Endothelial cell of umbilical vein (primary cell): ENCODE data around the gene ARHGAP21. TPM values are rescaled to one million over a fixed set of nuclear protein-coding genes. Genes with fewer than 3 reads are reported as not detected.

ENCODE experiments used
- BruUV-seq: library from RNA; stranded (reverse); fragments of 400-500 nt; replicated peaks from 2 replicates; lab custom pipeline; 2021; lab: Mats Ljungman, UMichigan
- CTCF ChIA-PET: fragments of 300-600, 350-600 bp; sonication (Branson Sonifier 250); formaldehyde crosslinking; loops from one replicate; lab custom pipeline; 2021; ENCODE audit warnings: antibody characterized with exemption, inconsistent platforms; lab: Charles Lee
- POLR2A ChIA-PET: fragments of 300-600, 350-600 bp; sonication (Branson Sonifier 250); formaldehyde crosslinking; loops from one replicate; lab custom pipeline; 2021; ENCODE audit warnings: antibody characterized with exemption, inconsistent platforms; lab: Charles Lee
- DNase-seq: peaks from one replicate; pipeline ENCODE4 v3.0.0-alpha.2; 2011; ENCODE audit warnings: low read depth, low spot score
- FAIRE-seq: peaks from 2 replicates; lab custom pipeline; 2011; peaks lifted over from hg19 to GRCh38; lab: Jason Lieb, UNC
- H2AFZ ChIP-seq: 2 replicates; pipeline ENCODE4 v1.6.0; 2012; ENCODE audit warnings: low read depth, low read length, control low read depth, inconsistent platforms
- H3K27ac ChIP-seq: 2 replicates; pipeline ENCODE4 v1.5.1; 2011; ENCODE audit warnings: low read depth, mild to moderate bottlenecking, control low read depth, low read length, moderate library complexity; ENCODE audit not compliant: insufficient read depth
- H3K27me3 ChIP-seq, 2 experiments: 2 replicates each; pipeline versions ENCODE4 v1.6.0 to v1.6.1; 2011; ENCODE audit warnings: low read length in 2 of 2, mixed read lengths in 1 of 2; ENCODE audit not compliant: control insufficient read depth in 2 of 2, insufficient read depth in 2 of 2
- H3K36me3 ChIP-seq, 2 experiments: 2 replicates in 1 of 2; 3 replicates in 1 of 2; pipeline ENCODE4 v1.5.1; 2011; ENCODE audit warnings: low read length in 2 of 2, mild to moderate bottlenecking in 1 of 2, moderate library complexity in 1 of 2; ENCODE audit not compliant: control insufficient read depth in 2 of 2, insufficient read depth in 2 of 2; ENCODE audit errors: extremely low read depth in 1 of 2
- H3K4me1 ChIP-seq: 3 replicates; pipeline ENCODE4 v1.5.1; 2011; ENCODE audit warnings: mild to moderate bottlenecking, low read length; ENCODE audit not compliant: control insufficient read depth, insufficient read depth; ENCODE audit errors: extremely low read depth
- H3K4me2 ChIP-seq: 2 replicates; pipeline ENCODE4 v1.6.1; 2011; ENCODE audit warnings: low read length, control low read depth, mixed read lengths; ENCODE audit not compliant: insufficient read depth
- H3K4me3 ChIP-seq, 3 experiments: fragments of 200-600 bp in 1 of 3; sonication (generic), shearing (Covaris generic) in 1 of 3; replicated peaks in 1 of 3; 2 replicates each; pipeline ENCODE4 v1.5.1; 2011 to 2016; ENCODE audit warnings: control low read depth in 3 of 3, low read length in 3 of 3, mild to moderate bottlenecking in 2 of 3, inconsistent platforms in 1 of 3, low read depth in 1 of 3, moderate library complexity in 1 of 3; ENCODE audit not compliant: insufficient read depth in 1 of 3
- H3K79me2 ChIP-seq: 2 replicates; pipeline ENCODE4 v1.6.0; 2012; ENCODE audit warnings: low read length, inconsistent platforms; ENCODE audit not compliant: control insufficient read depth, insufficient read depth
- H3K9ac ChIP-seq: replicated peaks from 2 replicates; pipeline ENCODE3; 2011; ENCODE audit warnings: low read length, control low read depth; ENCODE audit not compliant: insufficient read depth; ENCODE audit errors: extremely low read depth
- H3K9me1 ChIP-seq: replicated peaks from 3 replicates; pipeline ENCODE4 v1.6.0; 2011; ENCODE audit warnings: mild to moderate bottlenecking, low read length; ENCODE audit not compliant: control insufficient read depth, insufficient read depth; ENCODE audit errors: extremely low read depth
- H3K9me3 ChIP-seq: replicated peaks from 2 replicates; pipeline ENCODE4 v1.5.1; 2012; ENCODE audit warnings: low read length, inconsistent platforms; ENCODE audit not compliant: control insufficient read depth, insufficient read depth
- H4K20me1 ChIP-seq: replicated peaks from 2 replicates; pipeline ENCODE3; 2011; ENCODE audit warnings: mild to moderate bottlenecking, low read length; ENCODE audit not compliant: control insufficient read depth, insufficient read depth; ENCODE audit errors: extremely low read depth
- EZH2 ChIP-seq: IDR thresholded peaks from 2 replicates; pipeline ENCODE4 v1.6.1; 2012; ENCODE audit warnings: borderline replicate concordance, low read depth, mild to moderate bottlenecking, moderate library complexity, low read length, inconsistent platforms; ENCODE audit not compliant: severe bottlenecking
- FOS ChIP-seq: IDR thresholded peaks from 2 replicates; pipeline ENCODE4 v1.6.1; 2011; ENCODE audit warnings: mild to moderate bottlenecking, low read length, moderate library complexity, borderline replicate concordance; ENCODE audit not compliant: insufficient read depth
- JUN ChIP-seq: IDR thresholded peaks from 2 replicates; pipeline ENCODE4 v1.6.1; 2011; ENCODE audit warnings: borderline replicate concordance, low read depth; ENCODE audit not compliant: insufficient read length, insufficient read depth
- POLR2A ChIP-seq: IDR thresholded peaks from 2 replicates; pipeline ENCODE4 v1.6.1; 2012; ENCODE audit warnings: low read depth, mild to moderate bottlenecking, control low read depth, low read length
- dilution Hi-C: fragments of 300-500 bp; cut with MboI; formaldehyde crosslinking; loops from one replicate; pipeline ENCODE4 v1.15.0; 2019; ENCODE audit warnings: low sequenced_read_pairs; ENCODE audit not compliant: extremely low pct_ligation_motif_present
- intact Hi-C: fragments of 100-400 bp; cut with micrococcal nuclease; formaldehyde crosslinking; loops from one replicate; pipeline ENCODE4 v1.10.0; 2022
- polyA plus RNA-seq, 4 experiments: library from polyadenylated mRNA; depleted of rRNA in 3 of 4; stranded (reverse) in 3 of 4; unstranded in 1 of 4; fragments of >200 nt; gene quantifications; 2 replicates each; pipeline versions ENCODE4 v1.2.1 to v1.2.3, GENCODE V29; 2011 to 2012; ENCODE audit warnings: missing spikeins in 1 of 4
- total RNA-seq: library from RNA; stranded (reverse); gene quantifications from 2 replicates; pipeline ENCODE4 v1.2.3, GENCODE V29; 2021

The ARHGAP21 gene
- total and polyA plus RNA-seq, 2 donors (not counting 3 experiments of a cell fraction or from before 2014, with no cell fraction given): 29.5 to 97.8 TPM

GRCh38 chr10:24651923-24652322, 71.8 kb downstream of the ARHGAP21 start:
- no peak for TF ChIP-seq POLR2A
- dilution Hi-C loops: no loop called here
- Histone ChIP-seq H4K20me1 (no peaks in the 10 kb centered on the region), H3K9ac (no peak overlapping the region), H3K4me2 (no peak overlapping the region), H3K79me2 (peaks cover 21% of the 10 kb centered on the region), H3K36me3 (peaks cover 0 to 4% of the 10 kb centered on the region in 2 experiments), H3K4me1 (no peaks in the 10 kb centered on the region), H3K27me3 (no peaks in the 10 kb centered on the region), H3K4me3 (no peak overlapping the region), H3K9me1 (no peaks in the 10 kb centered on the region), H3K27ac (no peak overlapping the region), H2AFZ (no peak overlapping the region), H3K9me3 (no peaks in the 10 kb centered on the region)
- CTCF ChIA-PET: no interaction called here
- DNase-seq (no peak), FAIRE-seq (no peak)
- POLR2A ChIA-PET: no interaction called here
- intact Hi-C loops: no loop called here
- no TSS peak for BruUV-seq

GRCh38 chr10:24650669-24651391, 72.9 kb downstream of the ARHGAP21 start:
- POLR2A ChIA-PET: no interaction called here
- Histone ChIP-seq H3K4me2 (no peak overlapping the region), H3K79me2 (peaks cover 21% of the 10 kb centered on the region)

More at GRCh38 chr10:24650669-24651391, 72.9 kb downstream of the ARHGAP21 start:
- Histone ChIP-seq H2AFZ (no peak overlapping the region), H3K4me3 (no peak overlapping the region), H3K9ac (no peak overlapping the region), H3K36me3 (peaks cover 0 to 4% of the 10 kb centered on the region in 2 experiments), H3K4me1 (peaks cover 6% of the 10 kb centered on the region), H3K27ac (no peak overlapping the region), H3K27me3 (no peaks in the 10 kb centered on the region), H4K20me1 (no peaks in the 10 kb centered on the region), H3K9me3 (no peaks in the 10 kb centered on the region), H3K9me1 (no peaks in the 10 kb centered on the region)
- dilution Hi-C loops: no loop called here
- TF ChIP-seq EZH2 (no peak), JUN (no peak), FOS (no peak)
- no peak for FAIRE-seq
- CTCF ChIA-PET: no interaction called here
- intact Hi-C loops: no loop called here
- BruUV-seq: no TSS peak
- DNase-seq: no peak
